CD14-positive monocyte (primary cell): ENCODE measurements around the gene SPAG8. TPM values are rescaled to one million over a fixed set of nuclear protein-coding genes. Genes with fewer than 3 reads are reported as not detected.
A peak's percentile ranks its signal among the peaks of the same experiment; 100 is the strongest.

Source experiments
- DNase-seq, 3 donors: peaks; one replicate each; pipeline ENCODE4 v3.0.0-alpha.2; 2011 to 2022
- H2AFZ ChIP-seq: 2 replicates; pipeline ENCODE4 v1.6.0; 2012; ENCODE audit warnings: mild to moderate bottlenecking, low read depth, low read length, inconsistent platforms; ENCODE audit not compliant: insufficient read depth, poor library complexity, severe bottlenecking
- H3K27ac ChIP-seq, 2 donors: 1 replicate in 1 of 2; 2 replicates in 1 of 2; pipeline ENCODE4 v1.5.1; 2012 to 2013; ENCODE audit warnings: low read length in 2 of 2, control low read depth in 1 of 2, inconsistent platforms in 1 of 2, low read depth in 1 of 2, mild to moderate bottlenecking in 1 of 2
- H3K27me3 ChIP-seq, 2 donors: one replicate each; pipeline versions ENCODE4 v1.6.0 to v1.6.1; 2011 to 2013; ENCODE audit warnings: low read length in 2 of 2; ENCODE audit not compliant: control insufficient read depth in 2 of 2, insufficient read depth in 2 of 2
- H3K36me3 ChIP-seq, 2 donors: replicated peaks in 1 of 2; 1 replicate in 1 of 2; 2 replicates in 1 of 2; pipeline versions ENCODE4 v1.5.1 to v1.6.1; 2012 to 2013; ENCODE audit warnings: low read length in 2 of 2, control low read depth in 1 of 2, inconsistent platforms in 1 of 2, mild to moderate bottlenecking in 1 of 2; ENCODE audit not compliant: insufficient read depth in 2 of 2, control insufficient read depth in 1 of 2
- H3K4me1 ChIP-seq, 2 donors: 1 replicate in 1 of 2; 2 replicates in 1 of 2; pipeline versions ENCODE4 v1.5.1 to v1.6.1; 2012 to 2013; ENCODE audit warnings: low read length in 2 of 2, control low read depth in 1 of 2, inconsistent platforms in 1 of 2, mild to moderate bottlenecking in 1 of 2, moderate library complexity in 1 of 2; ENCODE audit not compliant: insufficient read depth in 2 of 2, control insufficient read depth in 1 of 2
- H3K4me2 ChIP-seq: replicated peaks from 2 replicates; pipeline ENCODE3; 2012; ENCODE audit warnings: low read length, moderate library complexity, mild to moderate bottlenecking; ENCODE audit not compliant: poor library complexity, severe bottlenecking; ENCODE audit errors: extremely low read depth
- H3K4me3 ChIP-seq, 3 experiments: fragments of 200-600 bp in 1 of 3; sonication (generic) in 1 of 3; replicated peaks in 1 of 3; 1 replicate in 2 of 3; 2 replicates in 1 of 3; pipeline ENCODE4 v1.5.1; 2011 to 2013; ENCODE audit warnings: low read length in 3 of 3, mild to moderate bottlenecking in 3 of 3, control low read depth in 2 of 3, low read depth in 2 of 3, inconsistent platforms in 1 of 3, moderate library complexity in 1 of 3
- H3K79me2 ChIP-seq: 2 replicates; pipeline ENCODE4 v1.6.0; 2012; ENCODE audit warnings: mild to moderate bottlenecking, control low read depth, inconsistent platforms, low read length, moderate library complexity; ENCODE audit not compliant: insufficient read depth
- H3K9ac ChIP-seq: 2 replicates; pipeline ENCODE4 v1.6.0; 2017; ENCODE audit warnings: low read length, mild to moderate bottlenecking; ENCODE audit not compliant: insufficient read depth, poor library complexity, severe bottlenecking
- H3K9me3 ChIP-seq, 2 donors: replicated peaks in 1 of 2; 1 replicate in 1 of 2; 2 replicates in 1 of 2; pipeline versions ENCODE4 v1.5.1 to v1.6.1; 2012 to 2013; ENCODE audit warnings: low read length in 2 of 2, control low read depth in 1 of 2; ENCODE audit not compliant: control insufficient read depth in 1 of 2, insufficient read depth in 1 of 2
- H4K20me1 ChIP-seq: 2 replicates; pipeline ENCODE4 v1.6.0; 2012; ENCODE audit warnings: mild to moderate bottlenecking, low read length, control low read depth, moderate library complexity; ENCODE audit not compliant: insufficient read depth
- H3K27ac Mint-ChIP-seq, 7 donors: one replicate each; pipeline ENCODE4 v1.8.0; 2020; ENCODE audit warnings: mild to moderate bottlenecking in 7 of 7, mixed read lengths in 7 of 7, moderate library complexity in 6 of 7, inconsistent platforms in 2 of 7
- H3K27me3 Mint-ChIP-seq, 3 donors: one replicate each; pipeline ENCODE4 v1.8.0; 2021 to 2022; ENCODE audit warnings: low read depth in 3 of 3, mild to moderate bottlenecking in 3 of 3, mixed read lengths in 3 of 3, moderate library complexity in 3 of 3, inconsistent platforms in 1 of 3
- H3K36me3 Mint-ChIP-seq, 2 donors: one replicate each; pipeline ENCODE4 v1.8.0; 2020; ENCODE audit warnings: mixed read lengths in 2 of 2, inconsistent platforms in 1 of 2, mild to moderate bottlenecking in 1 of 2
- H3K4me1 Mint-ChIP-seq: one replicate; pipeline ENCODE4 v1.8.0; 2020; ENCODE audit warnings: mild to moderate bottlenecking, mixed read lengths
- H3K4me3 Mint-ChIP-seq, 2 donors: one replicate each; pipeline ENCODE4 v1.8.0; 2020; ENCODE audit warnings: mild to moderate bottlenecking in 2 of 2, mixed read lengths in 2 of 2, moderate library complexity in 1 of 2
- H3K9me3 Mint-ChIP-seq, 7 donors: one replicate each; pipeline ENCODE4 v1.8.0; 2020 to 2022; ENCODE audit warnings: mixed read lengths in 7 of 7, mild to moderate bottlenecking in 6 of 7, moderate library complexity in 6 of 7, inconsistent platforms in 2 of 7
- WGBS: methylation state at CpG from one replicate; pipeline ENCODE4 v1.1.5; 2013; ENCODE audit warnings: missing lambda C conversion rate; ENCODE audit not compliant: insufficient coverage; 5-methylcytosine and 5-hydroxymethylcytosine counted together
- intact Hi-C, 2 donors: fragments of 100-400 bp; cut with micrococcal nuclease; formaldehyde crosslinking; loops; one replicate each; pipeline versions ENCODE4 v1.15.0 to v1.15.1; 2023
- polyA plus RNA-seq, 3 donors: library from polyadenylated mRNA; depleted of rRNA in 1 of 3; unstranded in 2 of 3; stranded (reverse) in 1 of 3; fragments of 300-500 nt in 2 of 3; fragments of >200 nt in 1 of 3; fragmentation: Illumina TruSeq in 2 of 3; gene quantifications; 1 replicate in 2 of 3; 2 replicates in 1 of 3; pipeline ENCODE4 v1.2.3, GENCODE V29; 2012 to 2021
- TF ChIP-seq, protein P1 (sequence below): fragments of 200-600 bp; IDR thresholded peaks from one replicate; pipeline ENCODE4 v1.8.0; 2022; ENCODE audit warnings: antibody characterized with exemption, mild to moderate bottlenecking

Gene SPAG8
- polyA plus RNA-seq, 3 donors = 0.52 to 2.9 (median 0.68) TPM

- no peaks in the 10 kb centered on the region for H3K4me1 ChIP-seq
- no peak overlapping the region for H3K9ac ChIP-seq
- Mint-ChIP-seq H3K27me3 (peaks cover 15 to 23% (median 15%) of the 10 kb centered on the region in 3 donors), H3K4me3 (peak overlapping the region in 1 of 2 donors; percentile 33), H3K9me3 (peaks cover 0 to 4% (median 0%) of the 10 kb centered on the region in 7 donors), H3K4me1 (peaks cover 11% of the 10 kb centered on the region), H3K27ac (no peak overlapping the region), H3K36me3 (peaks cover 0 to 1% of the 10 kb centered on the region in 2 donors)
- no peaks in the 10 kb centered on the region for H3K36me3 ChIP-seq
- 98% methylated on average over 14 of the region's 14 CpGs for WGBS
- TF ChIP-seq, protein P1, sequence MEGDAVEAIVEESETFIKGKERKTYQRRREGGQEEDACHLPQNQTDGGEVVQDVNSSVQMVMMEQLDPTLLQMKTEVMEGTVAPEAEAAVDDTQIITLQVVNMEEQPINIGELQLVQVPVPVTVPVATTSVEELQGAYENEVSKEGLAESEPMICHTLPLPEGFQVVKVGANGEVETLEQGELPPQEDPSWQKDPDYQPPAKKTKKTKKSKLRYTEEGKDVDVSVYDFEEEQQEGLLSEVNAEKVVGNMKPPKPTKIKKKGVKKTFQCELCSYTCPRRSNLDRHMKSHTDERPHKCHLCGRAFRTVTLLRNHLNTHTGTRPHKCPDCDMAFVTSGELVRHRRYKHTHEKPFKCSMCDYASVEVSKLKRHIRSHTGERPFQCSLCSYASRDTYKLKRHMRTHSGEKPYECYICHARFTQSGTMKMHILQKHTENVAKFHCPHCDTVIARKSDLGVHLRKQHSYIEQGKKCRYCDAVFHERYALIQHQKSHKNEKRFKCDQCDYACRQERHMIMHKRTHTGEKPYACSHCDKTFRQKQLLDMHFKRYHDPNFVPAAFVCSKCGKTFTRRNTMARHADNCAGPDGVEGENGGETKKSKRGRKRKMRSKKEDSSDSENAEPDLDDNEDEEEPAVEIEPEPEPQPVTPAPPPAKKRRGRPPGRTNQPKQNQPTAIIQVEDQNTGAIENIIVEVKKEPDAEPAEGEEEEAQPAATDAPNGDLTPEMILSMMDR = no peak
- no peaks in the 10 kb centered on the region for H3K79me2 ChIP-seq
- no peaks in the 10 kb centered on the region for H3K9me3 ChIP-seq
- intact Hi-C loops = loop anchor here in 1 of 2 donors (5.0 kb wide), 1 partner anchor 89 kb away; no protein-coding TSS in a partner anchor
- H3K4me3 ChIP-seq = no peak overlapping the region
- H3K4me2 ChIP-seq = no peak overlapping the region
- H3K27ac ChIP-seq = no peak overlapping the region
- peaks cover 0 to 13% of the 10 kb centered on the region in 2 donors for H3K27me3 ChIP-seq
- H4K20me1 ChIP-seq = no peaks in the 10 kb centered on the region
- H2AFZ ChIP-seq = no peak overlapping the region
- DNase-seq = no peak
Observed at GRCh38 chr9:35792826-35793225, 19.2 kb downstream of the SPAG8 start.

GRCh38 chr9:35792024-35792813, 19.8 kb downstream of the SPAG8 start:
- Histone ChIP-seq H3K9ac (no peak overlapping the region), H3K27ac (no peak overlapping the region), H3K36me3 (no peaks in the 10 kb centered on the region), H3K9me3 (no peaks in the 10 kb centered on the region), H3K79me2 (no peaks in the 10 kb centered on the region), H3K27me3 (peaks cover 0 to 13% of the 10 kb centered on the region in 2 donors), H3K4me2 (peak overlapping the region; percentile 35), H3K4me3 (no peak overlapping the region), H4K20me1 (no peaks in the 10 kb centered on the region), H2AFZ (peak overlapping the region; percentile 46), H3K4me1 (no peaks in the 10 kb centered on the region)
- Mint-ChIP-seq H3K36me3 (peaks cover 0 to 1% of the 10 kb centered on the region in 2 donors), H3K27me3 (peaks cover 15 to 23% (median 15%) of the 10 kb centered on the region in 3 donors), H3K9me3 (peaks cover 0 to 4% (median 0%) of the 10 kb centered on the region in 7 donors), H3K4me3 (peak overlapping the region in 1 of 2 donors; percentile 33), H3K27ac (no peak overlapping the region), H3K4me1 (peaks cover 11% of the 10 kb centered on the region)
- intact Hi-C loops = loop anchor here in 1 of 2 donors (5.0 kb wide), 1 partner anchor 90 kb away; no protein-coding TSS in a partner anchor
- DNase-seq = no peak
- TF ChIP-seq, protein P1 = no peak
- 96% methylated on average over 26 of the region's 34 CpGs for WGBS
